Endothelial cell of umbilical vein (primary cell): Measurements from ENCODE around the gene NDST4. TPM values are rescaled to one million over a fixed set of nuclear protein-coding genes. Genes with fewer than 3 reads are reported as not detected.

Experiments used
- BruUV-seq: library from RNA; stranded (reverse); fragments of 400-500 nt; replicated peaks from 2 replicates; lab custom pipeline; 2021; lab: Mats Ljungman, UMichigan
- CTCF ChIA-PET: fragments of 300-600, 350-600 bp; sonication (Branson Sonifier 250); formaldehyde crosslinking; loops from one replicate; lab custom pipeline; 2021; ENCODE audit warnings: antibody characterized with exemption, inconsistent platforms; lab: Charles Lee
- POLR2A ChIA-PET: fragments of 300-600, 350-600 bp; sonication (Branson Sonifier 250); formaldehyde crosslinking; loops from one replicate; lab custom pipeline; 2021; ENCODE audit warnings: antibody characterized with exemption, inconsistent platforms; lab: Charles Lee
- DNase-seq: peaks from one replicate; pipeline ENCODE4 v3.0.0-alpha.2; 2011; ENCODE audit warnings: low read depth, low spot score
- FAIRE-seq: peaks from 2 replicates; lab custom pipeline; 2011; peaks lifted over from hg19 to GRCh38; lab: Jason Lieb, UNC
- H2AFZ ChIP-seq: 2 replicates; pipeline ENCODE4 v1.6.0; 2012; ENCODE audit warnings: low read depth, low read length, control low read depth, inconsistent platforms
- H3K27ac ChIP-seq: 2 replicates; pipeline ENCODE4 v1.5.1; 2011; ENCODE audit warnings: low read depth, mild to moderate bottlenecking, control low read depth, low read length, moderate library complexity; ENCODE audit not compliant: insufficient read depth
- H3K27me3 ChIP-seq, 2 experiments: 2 replicates each; pipeline versions ENCODE4 v1.6.0 to v1.6.1; 2011; ENCODE audit warnings: low read length in 2 of 2, mixed read lengths in 1 of 2; ENCODE audit not compliant: control insufficient read depth in 2 of 2, insufficient read depth in 2 of 2
- H3K36me3 ChIP-seq, 2 experiments: 2 replicates in 1 of 2; 3 replicates in 1 of 2; pipeline ENCODE4 v1.5.1; 2011; ENCODE audit warnings: low read length in 2 of 2, mild to moderate bottlenecking in 1 of 2, moderate library complexity in 1 of 2; ENCODE audit not compliant: control insufficient read depth in 2 of 2, insufficient read depth in 2 of 2; ENCODE audit errors: extremely low read depth in 1 of 2
- H3K4me1 ChIP-seq: 3 replicates; pipeline ENCODE4 v1.5.1; 2011; ENCODE audit warnings: mild to moderate bottlenecking, low read length; ENCODE audit not compliant: control insufficient read depth, insufficient read depth; ENCODE audit errors: extremely low read depth
- H3K4me2 ChIP-seq: 2 replicates; pipeline ENCODE4 v1.6.1; 2011; ENCODE audit warnings: low read length, control low read depth, mixed read lengths; ENCODE audit not compliant: insufficient read depth
- H3K4me3 ChIP-seq, 3 experiments: fragments of 200-600 bp in 1 of 3; sonication (generic), shearing (Covaris generic) in 1 of 3; replicated peaks in 1 of 3; 2 replicates each; pipeline ENCODE4 v1.5.1; 2011 to 2016; ENCODE audit warnings: control low read depth in 3 of 3, low read length in 3 of 3, mild to moderate bottlenecking in 2 of 3, inconsistent platforms in 1 of 3, low read depth in 1 of 3, moderate library complexity in 1 of 3; ENCODE audit not compliant: insufficient read depth in 1 of 3
- H3K79me2 ChIP-seq: 2 replicates; pipeline ENCODE4 v1.6.0; 2012; ENCODE audit warnings: low read length, inconsistent platforms; ENCODE audit not compliant: control insufficient read depth, insufficient read depth
- H3K9ac ChIP-seq: replicated peaks from 2 replicates; pipeline ENCODE3; 2011; ENCODE audit warnings: low read length, control low read depth; ENCODE audit not compliant: insufficient read depth; ENCODE audit errors: extremely low read depth
- H3K9me1 ChIP-seq: replicated peaks from 3 replicates; pipeline ENCODE4 v1.6.0; 2011; ENCODE audit warnings: mild to moderate bottlenecking, low read length; ENCODE audit not compliant: control insufficient read depth, insufficient read depth; ENCODE audit errors: extremely low read depth
- H3K9me3 ChIP-seq: replicated peaks from 2 replicates; pipeline ENCODE4 v1.5.1; 2012; ENCODE audit warnings: low read length, inconsistent platforms; ENCODE audit not compliant: control insufficient read depth, insufficient read depth
- H4K20me1 ChIP-seq: replicated peaks from 2 replicates; pipeline ENCODE3; 2011; ENCODE audit warnings: mild to moderate bottlenecking, low read length; ENCODE audit not compliant: control insufficient read depth, insufficient read depth; ENCODE audit errors: extremely low read depth
- CTCF ChIP-seq, 2 donors: IDR thresholded peaks; 1 replicate in 1 of 2; 2 replicates in 1 of 2; pipeline ENCODE4 v1.5.1; 2011; ENCODE audit warnings: low read length in 2 of 2, mild to moderate bottlenecking in 2 of 2, moderate library complexity in 2 of 2, control low read depth in 1 of 2, inconsistent platforms in 1 of 2, low read depth in 1 of 2; ENCODE audit not compliant: insufficient read depth in 1 of 2; ENCODE audit errors: extremely low read depth in 1 of 2
- EZH2 ChIP-seq: IDR thresholded peaks from 2 replicates; pipeline ENCODE4 v1.6.1; 2012; ENCODE audit warnings: borderline replicate concordance, low read depth, mild to moderate bottlenecking, moderate library complexity, low read length, inconsistent platforms; ENCODE audit not compliant: severe bottlenecking
- FOS ChIP-seq: IDR thresholded peaks from 2 replicates; pipeline ENCODE4 v1.6.1; 2011; ENCODE audit warnings: mild to moderate bottlenecking, low read length, moderate library complexity, borderline replicate concordance; ENCODE audit not compliant: insufficient read depth
- GATA2 ChIP-seq: IDR thresholded peaks from 2 replicates; pipeline ENCODE4 v1.7.0; 2011; ENCODE audit warnings: low read depth, mild to moderate bottlenecking, moderate library complexity, mixed read lengths, low read length; ENCODE audit not compliant: insufficient read length, insufficient read depth
- JUN ChIP-seq: IDR thresholded peaks from 2 replicates; pipeline ENCODE4 v1.6.1; 2011; ENCODE audit warnings: borderline replicate concordance, low read depth; ENCODE audit not compliant: insufficient read length, insufficient read depth
- MAX ChIP-seq: IDR thresholded peaks from 2 replicates; pipeline ENCODE4 v1.6.1; 2011; ENCODE audit not compliant: insufficient read depth, insufficient read length
- MYC ChIP-seq: IDR thresholded peaks from one replicate; pipeline ENCODE4 v1.6.1; 2011; ENCODE audit warnings: mild to moderate bottlenecking, low read depth, low read length
- POLR2A ChIP-seq: IDR thresholded peaks from 2 replicates; pipeline ENCODE4 v1.6.1; 2012; ENCODE audit warnings: low read depth, mild to moderate bottlenecking, control low read depth, low read length
- POLR2AphosphoS5 ChIP-seq: IDR thresholded peaks from 2 replicates; pipeline ENCODE4 v1.6.1; 2012; ENCODE audit warnings: low read depth, mild to moderate bottlenecking, control low read depth, low read length, moderate library complexity; ENCODE audit not compliant: insufficient read depth
- dilution Hi-C: fragments of 300-500 bp; cut with MboI; formaldehyde crosslinking; loops from one replicate; pipeline ENCODE4 v1.15.0; 2019; ENCODE audit warnings: low sequenced_read_pairs; ENCODE audit not compliant: extremely low pct_ligation_motif_present
- intact Hi-C: fragments of 100-400 bp; cut with micrococcal nuclease; formaldehyde crosslinking; loops from one replicate; pipeline ENCODE4 v1.10.0; 2022
- polyA plus RNA-seq, 4 experiments: library from polyadenylated mRNA; depleted of rRNA in 3 of 4; stranded (reverse) in 3 of 4; unstranded in 1 of 4; fragments of >200 nt; gene quantifications; 2 replicates each; pipeline versions ENCODE4 v1.2.1 to v1.2.3, GENCODE V29; 2011 to 2012; ENCODE audit warnings: missing spikeins in 1 of 4
- total RNA-seq: library from RNA; stranded (reverse); gene quantifications from 2 replicates; pipeline ENCODE4 v1.2.3, GENCODE V29; 2021

The NDST4 gene
- total and polyA plus RNA-seq, 2 donors (not counting 3 experiments of a cell fraction or from before 2014, with no cell fraction given): not detected

GRCh38 chr4:114785570-114785969 lies 327.9 kb downstream of the NDST4 start:
- POLR2A ChIA-PET: no interaction called here
- no peak for TF ChIP-seq CTCF (IDR thresholded peaks at IDR 0.05; ENCODE audit: extremely low read depth in 1 of 2, insufficient read depth in 1 of 2, low read depth in 1 of 2, low read length in 2 of 2)
- no peak for TF ChIP-seq JUN
- TF ChIP-seq POLR2AphosphoS5: no peak
- TF ChIP-seq MAX: no peak
- no peak for TF ChIP-seq POLR2A
- TF ChIP-seq FOS: no peak
- no peak for TF ChIP-seq EZH2
- TF ChIP-seq GATA2: no peak
- no peak for TF ChIP-seq MYC
- no peaks in the 10 kb centered on the region for H3K4me1 ChIP-seq
- no peaks in the 10 kb centered on the region for H3K27me3 ChIP-seq
- intact Hi-C loops (no loop called here), dilution Hi-C loops (no loop called here)
- CTCF ChIA-PET: no interaction called here
- no peak for FAIRE-seq
- H3K9me3 ChIP-seq: no peaks in the 10 kb centered on the region
- no peak overlapping the region for H3K4me3 ChIP-seq
- DNase-seq: no peak
- H3K79me2 ChIP-seq: no peaks in the 10 kb centered on the region
- H3K9ac ChIP-seq: no peak overlapping the region
- BruUV-seq: no TSS peak
- no peaks in the 10 kb centered on the region for H4K20me1 ChIP-seq
- no peaks in the 10 kb centered on the region for H3K36me3 ChIP-seq
- H3K27ac ChIP-seq: no peak overlapping the region
- H2AFZ ChIP-seq: no peak overlapping the region
- H3K9me1 ChIP-seq: no peaks in the 10 kb centered on the region
- no peak overlapping the region for H3K4me2 ChIP-seq
